ENCODE measurements around the gene ZBTB5.

Gene ZBTB5

GRCh38 chr9:37424686-37425297 is 40.5 kb downstream of the ZBTB5 start:
- no peak for DNase-seq (ENCODE audit: low spot score)

- no peak for DNase-seq (ENCODE audit: low spot score)
Observed at GRCh38 chr9:37424204-37424685, 41.0 kb downstream of the ZBTB5 start.

DNA sequence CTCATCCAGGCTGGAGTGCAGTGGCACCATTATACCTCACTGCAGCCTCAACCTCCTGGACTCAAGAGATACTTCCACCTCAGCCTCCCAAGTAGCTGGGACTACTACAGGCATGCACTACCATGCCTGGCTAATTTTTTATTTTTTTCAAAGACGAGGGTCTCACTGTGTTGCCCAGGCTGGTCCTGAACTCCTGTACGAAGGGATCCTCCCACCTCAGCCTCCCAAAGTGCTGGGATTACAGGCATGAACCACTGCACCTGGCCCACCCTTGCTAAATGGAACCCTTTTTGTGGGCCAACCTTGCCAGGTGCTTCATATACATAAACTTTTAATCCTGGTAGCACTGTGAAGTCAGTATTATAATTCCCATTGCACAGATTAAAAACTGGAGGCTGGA is 41.7 kb downstream of the ZBTB5 start:
- DNase-seq (ENCODE audit: low spot score) = no peak

DNA sequence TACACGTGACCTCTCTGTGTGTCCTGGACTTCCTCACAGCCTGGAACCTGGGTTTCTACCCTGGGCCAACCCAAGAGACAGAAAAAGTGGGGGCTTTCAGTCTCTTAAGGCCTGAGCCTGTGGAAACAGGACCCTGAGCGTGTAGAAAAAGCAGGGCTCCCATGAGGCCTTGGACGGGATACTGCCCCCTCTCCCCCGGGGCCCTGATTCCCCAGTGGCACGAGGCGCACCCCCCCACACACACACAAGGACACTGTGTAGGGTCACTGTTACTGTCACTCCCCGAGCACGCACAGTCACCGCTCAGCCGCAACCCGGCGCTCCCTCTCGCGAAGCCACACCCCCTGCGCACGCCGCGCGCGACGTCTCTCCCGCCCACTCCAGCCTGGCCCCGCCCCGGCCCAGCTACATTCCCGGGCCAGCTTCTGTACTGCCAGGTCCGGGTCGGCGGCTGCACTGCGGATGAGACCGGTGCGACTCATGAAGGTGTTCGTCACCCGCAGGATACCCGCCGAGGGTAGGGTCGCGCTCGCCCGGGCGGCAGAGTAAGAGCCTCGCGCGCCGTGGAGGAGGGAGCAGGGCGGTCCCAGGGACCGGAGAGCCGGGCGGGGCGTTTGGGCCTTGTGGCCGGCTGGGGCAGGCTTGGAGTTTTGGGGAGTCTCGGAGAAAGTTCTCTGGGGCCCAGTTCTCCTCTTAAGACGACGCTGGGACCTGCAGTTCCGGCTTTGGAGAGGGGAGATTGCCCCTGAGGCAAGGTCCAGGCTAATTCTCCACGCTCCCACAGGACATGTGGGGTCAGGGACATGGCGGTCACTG is 42.8 kb downstream of the ZBTB5 start, which contains the start of gene GRHPR:
TSS of gene GRHPR (plus strand) at position 408 of the 816 bp plus-strand sequence. CDS start at position 463, 55 bp downstream.
- peak; percentile 93 for DNase-seq (ENCODE audit: low spot score)

DNA sequence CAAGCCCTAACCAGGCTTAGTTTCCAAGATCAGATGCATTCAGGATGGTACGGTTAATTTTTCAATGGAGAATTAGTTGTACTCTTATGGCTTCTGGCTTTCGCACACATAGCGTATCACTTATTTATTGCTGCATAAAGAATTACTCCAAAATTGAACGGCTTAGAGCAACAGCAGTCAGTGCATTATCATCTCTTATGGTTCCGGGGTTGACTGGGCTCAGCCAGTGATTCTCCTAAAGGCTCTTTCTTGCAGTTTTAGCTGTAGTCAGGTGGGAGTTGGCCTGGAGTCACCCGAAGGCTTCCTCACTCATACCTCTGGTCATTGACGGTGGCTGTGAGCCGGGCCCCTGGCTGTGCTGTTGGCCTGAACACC is 43.3 kb downstream of the ZBTB5 start:
- DNase-seq (ENCODE audit: low spot score) = no peak

DNA sequence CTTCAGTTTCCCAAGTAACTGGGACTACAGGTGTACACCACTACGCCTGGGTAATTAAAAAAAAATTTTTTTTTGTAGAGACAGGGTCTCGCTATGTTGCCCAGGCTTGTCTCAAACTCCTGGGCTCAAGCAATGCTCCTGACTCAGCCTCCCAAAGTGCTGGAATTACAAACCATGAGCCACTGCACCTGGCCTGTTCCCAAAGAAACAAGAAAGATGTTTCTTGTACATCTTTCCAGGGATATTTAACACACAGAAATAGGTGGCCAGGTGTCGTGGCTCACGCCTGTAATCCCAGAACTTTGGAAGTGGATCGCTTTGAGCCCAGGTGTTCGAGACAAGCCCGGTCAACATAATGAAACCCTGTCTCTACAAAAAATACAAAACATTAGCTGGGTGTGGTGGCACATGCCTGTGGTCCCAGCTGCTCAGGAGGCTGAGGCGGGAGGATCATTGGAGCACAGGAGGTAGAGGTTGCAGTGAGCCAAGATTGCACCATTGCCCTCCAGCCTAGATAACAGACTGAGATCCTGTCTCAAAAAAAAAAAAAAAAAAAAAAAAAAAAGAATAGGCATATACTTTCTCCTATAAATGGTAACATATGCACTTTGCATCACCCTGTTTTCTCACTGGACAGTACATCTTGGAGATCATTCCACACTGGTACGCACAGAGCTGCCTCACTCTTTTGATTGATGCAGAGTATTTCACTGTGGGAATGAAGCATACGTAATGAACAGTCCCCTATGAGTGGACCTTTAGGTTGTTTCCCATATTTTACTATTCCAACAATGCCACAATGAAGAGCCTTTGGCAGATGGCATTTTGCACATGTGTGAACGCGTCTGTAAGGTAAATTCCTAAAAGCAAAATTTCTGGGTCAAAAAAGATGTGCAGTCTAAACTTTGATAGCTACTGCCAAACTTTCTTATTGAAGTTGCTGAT is 44.7 kb downstream of the ZBTB5 start:
- DNase-seq (ENCODE audit: low spot score) = no peak

DNA sequence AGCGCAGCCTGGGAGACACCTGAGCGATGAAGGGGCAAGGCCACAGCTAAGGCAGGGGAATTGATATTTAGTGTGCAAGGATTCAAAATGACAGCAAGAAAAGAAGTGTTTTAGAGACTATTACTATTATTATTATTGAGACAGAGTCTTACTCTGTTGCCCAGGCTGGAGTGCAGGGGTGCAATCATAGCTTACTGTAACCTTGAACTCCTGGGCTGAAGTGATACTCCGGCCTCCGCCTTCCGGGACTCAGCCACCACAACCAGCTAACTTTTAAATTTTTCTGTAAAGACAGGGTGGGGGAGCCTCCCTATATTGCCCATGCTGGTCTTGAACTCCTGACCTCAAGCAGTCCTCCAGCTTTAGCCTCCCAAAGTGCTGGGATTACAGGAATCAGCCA is 46.0 kb downstream of the ZBTB5 start:
- no peak for DNase-seq (ENCODE audit: low spot score)

DNA sequence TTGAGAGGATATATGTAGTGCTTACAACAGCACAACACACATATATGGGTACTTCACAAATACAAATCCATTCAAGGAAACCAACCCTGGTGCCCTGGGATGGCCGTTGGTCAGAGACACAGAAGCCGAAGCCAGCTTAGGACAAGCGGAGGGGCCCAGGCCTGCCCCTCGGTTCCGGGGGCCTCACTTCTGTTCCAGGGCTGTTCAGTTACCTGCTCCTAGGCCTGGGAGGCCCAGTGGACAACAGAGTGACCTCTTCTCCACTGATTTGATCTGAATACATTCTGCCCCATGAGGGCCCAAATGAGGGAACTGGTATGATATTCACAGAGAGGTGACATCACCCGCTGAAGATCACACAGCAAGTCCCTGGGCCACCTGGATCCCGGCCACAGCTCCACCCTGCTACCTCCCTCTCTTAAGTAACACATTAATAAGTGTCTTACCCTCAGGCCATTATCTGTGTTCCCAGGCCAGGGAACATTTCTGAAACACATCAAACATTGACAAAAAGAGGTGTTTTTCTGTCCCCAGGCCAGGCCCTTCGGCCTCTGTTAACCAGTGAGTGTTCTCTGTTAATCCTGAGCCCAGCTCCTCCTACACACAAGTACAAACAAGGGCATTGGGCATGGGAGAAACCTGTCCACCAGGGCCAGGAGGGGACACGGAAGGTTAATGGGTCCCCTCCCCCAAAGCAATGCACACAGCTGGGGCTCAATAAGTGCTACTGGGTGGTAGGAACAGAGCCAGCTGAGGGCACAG is 47.2 kb downstream of the ZBTB5 start:
- DNase-seq (ENCODE audit: low spot score) = no peak

DNA sequence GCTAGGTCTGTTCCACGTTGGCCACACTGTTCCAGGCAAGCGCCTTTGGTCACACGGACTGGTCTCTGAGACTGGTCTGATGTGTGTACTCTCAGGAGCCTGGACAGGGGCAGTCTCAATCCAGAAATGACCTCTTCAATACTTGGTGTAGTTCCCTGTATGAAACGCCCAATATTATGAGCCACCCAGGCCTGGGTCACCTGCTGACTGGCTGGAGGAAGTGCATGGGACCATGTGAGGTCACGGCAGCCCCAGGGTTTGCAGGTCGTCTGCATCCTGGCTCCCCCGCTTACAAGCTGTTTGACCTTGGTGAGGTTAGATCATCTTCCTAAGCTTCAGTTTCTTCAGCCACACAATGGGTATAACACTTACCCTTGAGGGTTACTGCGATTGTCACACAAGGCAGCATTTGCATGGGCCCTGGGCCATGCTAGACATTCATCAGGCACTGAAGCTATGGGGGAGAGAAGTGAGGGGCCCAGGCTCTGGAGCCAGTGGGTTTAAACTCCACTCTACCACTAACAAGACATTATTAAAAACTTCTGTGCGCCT is 47.9 kb downstream of the ZBTB5 start:
- DNase-seq (ENCODE audit: low spot score) = no peak

DNA sequence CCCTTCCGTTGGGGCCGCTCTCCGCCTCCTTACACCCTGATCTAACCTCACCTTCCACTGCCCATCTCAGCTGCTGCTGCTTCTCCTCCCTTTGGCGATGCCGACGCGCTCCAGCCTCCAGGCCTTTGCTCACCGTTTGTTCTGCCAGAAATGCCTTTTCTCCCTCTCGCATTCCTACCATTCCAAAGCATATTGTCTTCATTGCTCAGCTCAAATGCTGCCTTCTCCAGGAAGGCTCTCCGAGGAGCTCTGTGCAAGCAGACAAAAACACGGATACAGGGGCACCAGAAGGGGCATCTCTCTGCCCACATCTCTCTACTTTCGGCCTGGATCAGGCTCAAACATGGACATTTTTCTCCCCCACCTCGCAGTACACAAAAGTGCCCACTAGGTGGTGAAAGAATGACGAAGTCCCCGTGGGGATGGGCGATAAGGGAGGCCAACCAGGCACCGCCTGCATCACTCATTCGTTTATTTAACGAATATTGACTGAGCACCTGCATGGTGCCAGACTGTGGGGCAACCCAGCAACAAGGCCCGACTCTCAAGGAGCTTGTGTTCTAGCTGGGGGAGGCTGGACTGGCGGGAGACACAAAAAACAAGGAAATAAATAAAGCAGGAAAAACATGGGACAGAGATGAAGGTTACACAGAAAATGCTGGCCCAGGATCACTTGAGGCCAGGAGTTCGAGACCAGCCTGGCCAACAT is 50.1 kb downstream of the ZBTB5 start:
- peak; percentile 85 for DNase-seq (ENCODE audit: low spot score)

- DNase-seq (ENCODE audit: low spot score) = no peak
Observed at GRCh38 chr9:37414503-37414943, 50.7 kb downstream of the ZBTB5 start.

DNA sequence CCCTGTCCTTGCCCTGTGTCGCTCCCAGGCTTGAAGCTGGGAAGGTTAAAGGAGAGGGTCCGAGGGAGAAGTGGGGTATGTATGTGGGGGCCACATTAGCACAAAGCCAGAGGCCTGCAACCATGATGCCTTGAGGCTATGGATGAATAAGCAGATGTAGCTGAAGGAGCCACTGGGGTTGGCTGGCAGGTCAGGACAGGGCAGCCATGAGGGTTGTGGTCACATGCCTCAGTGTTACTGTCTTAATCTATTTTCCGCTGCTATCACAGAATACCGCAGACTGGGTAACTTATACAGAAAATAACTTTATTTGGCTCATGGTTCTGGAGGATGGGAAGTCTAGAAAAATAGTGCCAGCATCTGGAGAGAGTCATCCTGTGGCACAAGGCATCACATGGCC is 51.9 kb downstream of the ZBTB5 start:
- no peak for DNase-seq (ENCODE audit: low spot score)

- DNase-seq (ENCODE audit: low spot score) = peak; percentile 66
Observed at GRCh38 chr9:37412431-37413151, 52.7 kb downstream of the ZBTB5 start.

GRCh38 chr9:37410969-37411785 is 54.1 kb downstream of the ZBTB5 start:
- DNase-seq (ENCODE audit: low spot score) = no peak

DNA sequence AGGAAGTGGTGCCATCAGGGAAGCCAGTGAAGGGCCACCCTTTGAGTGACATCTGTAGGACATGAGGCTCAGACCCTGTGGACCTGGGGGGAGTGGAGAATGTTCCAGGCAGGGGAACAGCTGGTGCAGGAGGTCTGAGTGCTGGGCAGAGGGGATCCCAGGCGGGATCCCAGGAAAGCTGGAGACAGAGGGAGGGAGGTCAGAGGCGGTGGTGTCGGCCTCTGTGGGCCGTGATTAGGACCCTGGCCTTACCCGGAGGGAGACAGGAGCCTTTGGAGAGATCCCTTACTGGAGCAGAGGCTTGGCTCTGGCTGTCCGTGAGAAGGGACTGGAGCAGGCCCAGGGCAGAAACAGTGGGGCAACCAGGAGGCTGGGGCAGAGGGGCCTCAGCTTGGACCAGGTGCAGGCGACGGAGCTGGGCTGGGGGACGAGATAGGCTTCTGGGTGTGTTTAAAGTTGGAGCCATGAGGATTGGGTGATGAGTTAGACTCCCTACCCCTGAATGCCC is 54.8 kb downstream of the ZBTB5 start:
- DNase-seq (ENCODE audit: low spot score) = no peak

GRCh38 chr9:37408933-37409710 is 56.1 kb downstream of the ZBTB5 start:
- no peak for DNase-seq (ENCODE audit: low spot score)

GRCh38 chr9:37407468-37407867 is 57.8 kb downstream of the ZBTB5 start:
- no peak for DNase-seq (ENCODE audit: low spot score)

All from D341Med (cell line).